ENCODE results near the gene ZNF71. TPM values are rescaled to one million over a fixed set of nuclear protein-coding genes. Genes with fewer than 3 reads are reported as not detected.

ZNF71 gene
- total RNA-seq, 1 donor from 2014 or later, result 4.9 TPM

- Mint-ChIP-seq H3K27ac (no peak overlapping the region), H3K27me3 (ENCODE audit: low read depth) (no peaks in the 10 kb centered on the region), H3K9me3 (peaks cover 57% of the 10 kb centered on the region), H3K4me3 (ENCODE audit: low read depth) (no peak overlapping the region), H3K36me3 (ENCODE audit: low read depth) (peaks cover 51% of the 10 kb centered on the region), H3K4me1 (ENCODE audit: low read depth) (peaks cover 12% of the 10 kb centered on the region)
- intact Hi-C loops (cut with micrococcal nuclease), result no loop called here
- DNase-seq (ENCODE audit: low spot score), result no peak
Measured at GRCh38 chr19:56597696-56598095, 2.6 kb downstream of the ZNF71 start.

GRCh38 chr19:56601375-56601774, 6.3 kb downstream of the ZNF71 start:
- intact Hi-C loops (cut with micrococcal nuclease), result no loop called here
- Mint-ChIP-seq H3K27me3 (ENCODE audit: low read depth) (no peaks in the 10 kb centered on the region), H3K4me3 (ENCODE audit: low read depth) (no peak overlapping the region), H3K27ac (no peak overlapping the region), H3K9me3 (peaks cover 65% of the 10 kb centered on the region), H3K4me1 (ENCODE audit: low read depth) (no peaks in the 10 kb centered on the region), H3K36me3 (ENCODE audit: low read depth) (peaks cover 64% of the 10 kb centered on the region)
- no peak for DNase-seq (ENCODE audit: low spot score)

- Mint-ChIP-seq H3K9me3 (peaks cover 70% of the 10 kb centered on the region), H3K36me3 (ENCODE audit: low read depth) (peaks cover 51% of the 10 kb centered on the region), H3K4me3 (ENCODE audit: low read depth) (no peak overlapping the region), H3K4me1 (ENCODE audit: low read depth) (no peaks in the 10 kb centered on the region), H3K27me3 (ENCODE audit: low read depth) (no peaks in the 10 kb centered on the region), H3K27ac (no peak overlapping the region)
- no peak for DNase-seq (ENCODE audit: low spot score)
- intact Hi-C loops (cut with micrococcal nuclease), result no loop called here
Measured at GRCh38 chr19:56603829-56604228, 8.7 kb downstream of the ZNF71 start.

GRCh38 chr19:56608274-56608964, 13.3 kb downstream of the ZNF71 start:
- Mint-ChIP-seq H3K4me3 (ENCODE audit: low read depth) (no peak overlapping the region), H3K9me3 (peaks cover 77% of the 10 kb centered on the region), H3K27me3 (ENCODE audit: low read depth) (no peaks in the 10 kb centered on the region), H3K27ac (no peak overlapping the region), H3K36me3 (ENCODE audit: low read depth) (peaks cover 42% of the 10 kb centered on the region), H3K4me1 (ENCODE audit: low read depth) (no peaks in the 10 kb centered on the region)
- DNase-seq (ENCODE audit: low spot score), result no peak
- intact Hi-C loops (cut with micrococcal nuclease), result no loop called here

GRCh38 chr19:56611288-56611687, 16.2 kb downstream of the ZNF71 start:
- Mint-ChIP-seq H3K9me3 (peaks cover 88% of the 10 kb centered on the region), H3K4me1 (ENCODE audit: low read depth) (no peaks in the 10 kb centered on the region), H3K27ac (no peak overlapping the region), H3K36me3 (ENCODE audit: low read depth) (peaks cover 45% of the 10 kb centered on the region), H3K27me3 (ENCODE audit: low read depth) (no peaks in the 10 kb centered on the region), H3K4me3 (ENCODE audit: low read depth) (no peak overlapping the region)
- intact Hi-C loops (cut with micrococcal nuclease), result no loop called here
- DNase-seq (ENCODE audit: low spot score), result no peak

GRCh38 chr19:56612737-56613136, 17.6 kb downstream of the ZNF71 start:
- Mint-ChIP-seq H3K27ac (no peak overlapping the region), H3K4me3 (ENCODE audit: low read depth) (no peak overlapping the region), H3K4me1 (ENCODE audit: low read depth) (no peaks in the 10 kb centered on the region), H3K27me3 (ENCODE audit: low read depth) (no peaks in the 10 kb centered on the region), H3K9me3 (peaks cover 94% of the 10 kb centered on the region), H3K36me3 (ENCODE audit: low read depth) (peaks cover 55% of the 10 kb centered on the region)
- intact Hi-C loops (cut with micrococcal nuclease), result no loop called here
- DNase-seq (ENCODE audit: low spot score), result no peak

- no peaks in the 10 kb centered on the region for H3K27me3 Mint-ChIP-seq (ENCODE audit: low read depth)
- intact Hi-C loops (cut with micrococcal nuclease), result no loop called here
- H3K9me3 Mint-ChIP-seq, result peaks cover 93% of the 10 kb centered on the region
- H3K4me1 Mint-ChIP-seq (ENCODE audit: low read depth), result no peaks in the 10 kb centered on the region
- no peak overlapping the region for H3K4me3 Mint-ChIP-seq (ENCODE audit: low read depth)
- H3K36me3 Mint-ChIP-seq (ENCODE audit: low read depth), result peaks cover 61% of the 10 kb centered on the region
- DNase-seq (ENCODE audit: low spot score), result no peak
- no peak overlapping the region for H3K27ac Mint-ChIP-seq
Measured at GRCh38 chr19:56613639-56614038, 18.5 kb downstream of the ZNF71 start.

- H3K4me3 Mint-ChIP-seq (ENCODE audit: low read depth), result no peak overlapping the region
- intact Hi-C loops (cut with micrococcal nuclease), result no loop called here
- no peak overlapping the region for H3K27ac Mint-ChIP-seq
- H3K9me3 Mint-ChIP-seq, result peaks cover 83% of the 10 kb centered on the region
- H3K27me3 Mint-ChIP-seq (ENCODE audit: low read depth), result no peaks in the 10 kb centered on the region
- peaks cover 66% of the 10 kb centered on the region for H3K36me3 Mint-ChIP-seq (ENCODE audit: low read depth)
- DNase-seq (ENCODE audit: low spot score), result no peak
- no peaks in the 10 kb centered on the region for H3K4me1 Mint-ChIP-seq (ENCODE audit: low read depth)
Measured at GRCh38 chr19:56617531-56617930, 22.4 kb downstream of the ZNF71 start.

- no peak for DNase-seq (ENCODE audit: low spot score)
- Mint-ChIP-seq H3K4me1 (ENCODE audit: low read depth) (no peaks in the 10 kb centered on the region), H3K9me3 (peaks cover 79% of the 10 kb centered on the region), H3K36me3 (ENCODE audit: low read depth) (peaks cover 67% of the 10 kb centered on the region), H3K27me3 (ENCODE audit: low read depth) (no peaks in the 10 kb centered on the region), H3K27ac (no peak overlapping the region), H3K4me3 (ENCODE audit: low read depth) (no peak overlapping the region)
- intact Hi-C loops (cut with micrococcal nuclease), result no loop called here
Measured at GRCh38 chr19:56619121-56619520, 24.0 kb downstream of the ZNF71 start.

GRCh38 chr19:56622374-56622773, 27.3 kb downstream of the ZNF71 start:
- intact Hi-C loops (cut with micrococcal nuclease), result no loop called here
- H3K4me1 Mint-ChIP-seq (ENCODE audit: low read depth), result no peaks in the 10 kb centered on the region
- H3K4me3 Mint-ChIP-seq (ENCODE audit: low read depth), result no peak overlapping the region
- no peak for DNase-seq (ENCODE audit: low spot score)
- H3K27ac Mint-ChIP-seq, result no peak overlapping the region
- no peaks in the 10 kb centered on the region for H3K27me3 Mint-ChIP-seq (ENCODE audit: low read depth)
- peaks cover 59% of the 10 kb centered on the region for H3K36me3 Mint-ChIP-seq (ENCODE audit: low read depth)
- H3K9me3 Mint-ChIP-seq, result peaks cover 62% of the 10 kb centered on the region

GRCh38 chr19:56623006-56623405, 27.9 kb downstream of the ZNF71 start:
- Mint-ChIP-seq H3K27ac (no peak overlapping the region), H3K9me3 (peaks cover 56% of the 10 kb centered on the region), H3K4me1 (ENCODE audit: low read depth) (no peaks in the 10 kb centered on the region), H3K27me3 (ENCODE audit: low read depth) (no peaks in the 10 kb centered on the region), H3K36me3 (ENCODE audit: low read depth) (peaks cover 53% of the 10 kb centered on the region), H3K4me3 (ENCODE audit: low read depth) (no peak overlapping the region)
- DNase-seq (ENCODE audit: low spot score), result no peak
- intact Hi-C loops (cut with micrococcal nuclease), result no loop called here

- H3K4me3 Mint-ChIP-seq (ENCODE audit: low read depth), result no peak overlapping the region
- no peaks in the 10 kb centered on the region for H3K4me1 Mint-ChIP-seq (ENCODE audit: low read depth)
- H3K9me3 Mint-ChIP-seq, result peaks cover 59% of the 10 kb centered on the region
- peaks cover 37% of the 10 kb centered on the region for H3K36me3 Mint-ChIP-seq (ENCODE audit: low read depth)
- H3K27me3 Mint-ChIP-seq (ENCODE audit: low read depth), result no peaks in the 10 kb centered on the region
- H3K27ac Mint-ChIP-seq, result no peak overlapping the region
- no peak for DNase-seq (ENCODE audit: low spot score)
- intact Hi-C loops (cut with micrococcal nuclease), result no loop called here
Measured at GRCh38 chr19:56625708-56626107, 30.6 kb downstream of the ZNF71 start.

GRCh38 chr19:56633021-56633420, 37.9 kb downstream of the ZNF71 start:
- no peaks in the 10 kb centered on the region for H3K27me3 Mint-ChIP-seq (ENCODE audit: low read depth)
- DNase-seq (ENCODE audit: low spot score), result no peak
- no peak overlapping the region for H3K27ac Mint-ChIP-seq
- no peaks in the 10 kb centered on the region for H3K4me1 Mint-ChIP-seq (ENCODE audit: low read depth)
- intact Hi-C loops (cut with micrococcal nuclease), result no loop called here
- no peaks in the 10 kb centered on the region for H3K36me3 Mint-ChIP-seq (ENCODE audit: low read depth)
- H3K4me3 Mint-ChIP-seq (ENCODE audit: low read depth), result no peak overlapping the region
- H3K9me3 Mint-ChIP-seq, result peaks cover 70% of the 10 kb centered on the region

All from activated T-helper 2 cell treated with anti-CD3 and anti-CD28 coated beads, Interferon-gamma antibody, Interleukin-2, Interleukin-4, amounts not matched to agents 10 μg/mL and 5 μg/mL and 100 μg/mL, durations not matched to agents 14 hours and 24 hours and 36 hours (primary cell).